ENCODE measurements around the gene SIDT1.

SIDT1 gene

GRCh38 chr3:113663324-113663750 is 131.0 kb downstream of the SIDT1 start:
- TF ChIP-seq CTCF (IDR thresholded peaks at IDR 0.05; ENCODE audit: low read depth, low read length) = no peak
- Histone ChIP-seq H3K27ac (no peak overlapping the region), H3K9me3 (ENCODE audit: severe bottlenecking) (no peaks in the 10 kb centered on the region), H3K36me3 (peaks cover 7% of the 10 kb centered on the region; the same call in 1 of the 2 replicates), H3K27me3 (ENCODE audit: insufficient read depth, low read depth, severe bottlenecking) (no peaks in the 10 kb centered on the region), H3K4me3 (ENCODE audit: low read depth, low read length) (no peak overlapping the region)
- no peak for DNase-seq

GRCh38 chr3:113663761-113664160 is 131.4 kb downstream of the SIDT1 start:
- H3K9me3 ChIP-seq (ENCODE audit: severe bottlenecking) = no peaks in the 10 kb centered on the region
- DNase-seq = no peak
- no peak overlapping the region for H3K4me3 ChIP-seq (ENCODE audit: low read depth, low read length)
- TF ChIP-seq CTCF (IDR thresholded peaks at IDR 0.05; ENCODE audit: low read depth, low read length) = no peak
- no peaks in the 10 kb centered on the region for H3K27me3 ChIP-seq (ENCODE audit: insufficient read depth, low read depth, severe bottlenecking)
- no peak overlapping the region for H3K27ac ChIP-seq
- H3K36me3 ChIP-seq = peaks cover 7% of the 10 kb centered on the region; the same call in 1 of the 2 replicates

GRCh38 chr3:113664523-113665094 is 132.3 kb downstream of the SIDT1 start:
- H3K9me3 ChIP-seq (ENCODE audit: severe bottlenecking) = no peaks in the 10 kb centered on the region
- peaks cover 7% of the 10 kb centered on the region; the same call in 1 of the 2 replicates for H3K36me3 ChIP-seq
- no peak for DNase-seq
- no peaks in the 10 kb centered on the region for H3K27me3 ChIP-seq (ENCODE audit: insufficient read depth, low read depth, severe bottlenecking)
- H3K4me3 ChIP-seq (ENCODE audit: low read depth, low read length) = no peak overlapping the region
- TF ChIP-seq CTCF (IDR thresholded peaks at IDR 0.05; ENCODE audit: low read depth, low read length) = no peak
- H3K27ac ChIP-seq = no peak overlapping the region

GRCh38 chr3:113668015-113668414 is 135.7 kb downstream of the SIDT1 start:
- H3K36me3 ChIP-seq = no peaks in the 10 kb centered on the region
- H3K4me3 ChIP-seq (ENCODE audit: low read depth, low read length) = no peak overlapping the region
- H3K27me3 ChIP-seq (ENCODE audit: insufficient read depth, low read depth, severe bottlenecking) = no peaks in the 10 kb centered on the region
- no peak for TF ChIP-seq CTCF (IDR thresholded peaks at IDR 0.05; ENCODE audit: low read depth, low read length)
- no peak for DNase-seq
- H3K9me3 ChIP-seq (ENCODE audit: severe bottlenecking) = no peaks in the 10 kb centered on the region
- no peak overlapping the region for H3K27ac ChIP-seq

GRCh38 chr3:113673593-113673992 is 141.2 kb downstream of the SIDT1 start:
- Histone ChIP-seq H3K9me3 (ENCODE audit: severe bottlenecking) (no peaks in the 10 kb centered on the region), H3K4me3 (ENCODE audit: low read depth, low read length) (no peak overlapping the region), H3K27ac (no peak overlapping the region), H3K27me3 (ENCODE audit: insufficient read depth, low read depth, severe bottlenecking) (no peaks in the 10 kb centered on the region), H3K36me3 (peaks cover 16% of the 10 kb centered on the region)
- DNase-seq = no peak
- no peak for TF ChIP-seq CTCF (IDR thresholded peaks at IDR 0.05; ENCODE audit: low read depth, low read length)

GRCh38 chr3:113676261-113676660 is 143.9 kb downstream of the SIDT1 start:
- DNase-seq = no peak

More at GRCh38 chr3:113676261-113676660, 143.9 kb downstream of the SIDT1 start:
- no peak overlapping the region for H3K27ac ChIP-seq
- peaks cover 16% of the 10 kb centered on the region for H3K36me3 ChIP-seq
- H3K9me3 ChIP-seq (ENCODE audit: severe bottlenecking) = no peaks in the 10 kb centered on the region
- no peak overlapping the region for H3K4me3 ChIP-seq (ENCODE audit: low read depth, low read length)
- H3K27me3 ChIP-seq (ENCODE audit: insufficient read depth, low read depth, severe bottlenecking) = no peaks in the 10 kb centered on the region
- TF ChIP-seq CTCF (IDR thresholded peaks at IDR 0.05; ENCODE audit: low read depth, low read length) = no peak

Data from WERI-Rb-1 (cell line).